Ovary (tissue), 9 donors: ENCODE data around the gene SINHCAF. TPM values are rescaled to one million over a fixed set of nuclear protein-coding genes. Genes with fewer than 3 reads are reported as not detected.

Experiments used
- DNase-seq, 5 donors: peaks; one replicate each; pipeline ENCODE4 v3.0.0-alpha.2; 2019 to 2020
- H3K27ac ChIP-seq, 2 donors: fragments of 200-600 bp; one replicate each; pipeline versions ENCODE4 v1.5.1 to v1.8.0; 2019 to 2022
- H3K27me3 ChIP-seq: fragments of 200-600 bp; one replicate; pipeline ENCODE4 v1.8.0; 2022
- H3K36me3 ChIP-seq: fragments of 200-600 bp; sonication (generic); one replicate; pipeline ENCODE4 v1.5.1; 2019
- H3K4me1 ChIP-seq: one replicate; pipeline ENCODE4 v1.8.1; 2013; ENCODE audit warnings: mild to moderate bottlenecking, moderate library complexity; ENCODE audit not compliant: insufficient read depth
- H3K4me3 ChIP-seq: fragments of 200-600 bp; sonication (generic); one replicate; pipeline ENCODE4 v1.5.1; 2017
- H3K9me3 ChIP-seq, 2 donors: fragments of 200-600 bp in 1 of 2; sonication (generic) in 1 of 2; one replicate each; pipeline versions ENCODE4 v1.5.1 to v1.8.1; 2013 to 2019; ENCODE audit warnings: mild to moderate bottlenecking in 1 of 2, moderate library complexity in 1 of 2
- EP300 ChIP-seq: sonication (generic); formaldehyde crosslinking; IDR thresholded peaks from one replicate; pipeline ENCODE4 v1.6.1; 2017; ENCODE audit warnings: antibody characterized with exemption
- POLR2A ChIP-seq: fragments of 450-650 bp; IDR thresholded peaks from one replicate; pipeline ENCODE4 v1.6.1; 2017; ENCODE audit warnings: antibody characterized with exemption, mild to moderate bottlenecking, moderate library complexity
- WGBS, 3 donors: extraction: QIAGEN DNeasy Blood & Tissue Kit in 1 of 3; methylation state at CpG; one replicate each; pipeline versions ENCODE4 v1.1.5 to v1.1.7; 2013 to 2017; 5-methylcytosine and 5-hydroxymethylcytosine counted together
- intact Hi-C, 4 donors: fragments of 100-400 bp; cut with DNase I; formaldehyde crosslinking; loops; one replicate each; pipeline versions ENCODE4 v1.11.0 to v1.15.1; 2022 to 2023
- polyA plus RNA-seq, 2 donors: library from polyadenylated mRNA; stranded (reverse); fragments of 200-250 nt in 1 of 2; fragments of 350-450 nt in 1 of 2; fragmentation: Illumina TruSeq in 1 of 2; extraction: RNeasy Lipid Tissue Mini Kit (QIAGEN cat#74804) in 1 of 2; gene quantifications; one replicate each; pipeline ENCODE4 v1.2.3, GENCODE V29; 2013 to 2014
- total RNA-seq, 7 donors: library from RNA; depleted of rRNA in 2 of 7; stranded (reverse); fragments of >200 nt in 2 of 7; fragmentation: NEBNext Ultra II Directional in 3 of 7; extraction: Animal tissue kit (Norgen Biotek cat#: 25700) in 3 of 7; gene quantifications; one replicate each; pipeline versions ENCODE4 v1.1.0 to v1.2.4, GENCODE V29; 2016 to 2023
- TF ChIP-seq, protein P1 (sequence below), 3 donors: fragments of 450-650 bp in 2 of 3; fragments of 200-600 bp in 1 of 3; IDR thresholded peaks; one replicate each; pipeline versions ENCODE4 v1.5.1 to v1.8.0; 2016 to 2022; ENCODE audit warnings: antibody characterized with exemption in 3 of 3, mild to moderate bottlenecking in 1 of 3
- donor health status: DM: no; HTN: no; CAD: no; lungs with moderate emphysema.
- donor health status: DM: no; HTN: no; CAD: no.
- donor health status: Bipolar disorder and iron deficiency.
- donor health status: DM: yes; HTN: yes; CAD: no.
- donor health status: DM: no; HTN: no; CAD: no.
- donor health status: DM: yes; HTN: yes; CAD: no.

Gene SINHCAF
- total and polyA plus RNA-seq, 9 donors, result 40.7 to 86.0 (median 59.0) TPM

GRCh38 chr12:31279390-31279924 lies 46.5 kb downstream of the SINHCAF start:
- intact Hi-C loops, result loop anchor here in 1 of 4 donors (10.0 kb wide), 1 partner anchor 425 kb away; no protein-coding TSS in a partner anchor
- 95 to 96% (median 95%) methylated on average over 8 of the region's 8 CpGs for WGBS, 3 donors
- Histone ChIP-seq H3K27ac (no peak overlapping the region), H3K4me3 (no peak overlapping the region), H3K9me3 (no peaks in the 10 kb centered on the region), H3K27me3 (no peaks in the 10 kb centered on the region), H3K4me1 (no peaks in the 10 kb centered on the region), H3K36me3 (no peaks in the 10 kb centered on the region)
- TF ChIP-seq POLR2A (no peak), EP300 (no peak)
- TF ChIP-seq, protein P1, sequence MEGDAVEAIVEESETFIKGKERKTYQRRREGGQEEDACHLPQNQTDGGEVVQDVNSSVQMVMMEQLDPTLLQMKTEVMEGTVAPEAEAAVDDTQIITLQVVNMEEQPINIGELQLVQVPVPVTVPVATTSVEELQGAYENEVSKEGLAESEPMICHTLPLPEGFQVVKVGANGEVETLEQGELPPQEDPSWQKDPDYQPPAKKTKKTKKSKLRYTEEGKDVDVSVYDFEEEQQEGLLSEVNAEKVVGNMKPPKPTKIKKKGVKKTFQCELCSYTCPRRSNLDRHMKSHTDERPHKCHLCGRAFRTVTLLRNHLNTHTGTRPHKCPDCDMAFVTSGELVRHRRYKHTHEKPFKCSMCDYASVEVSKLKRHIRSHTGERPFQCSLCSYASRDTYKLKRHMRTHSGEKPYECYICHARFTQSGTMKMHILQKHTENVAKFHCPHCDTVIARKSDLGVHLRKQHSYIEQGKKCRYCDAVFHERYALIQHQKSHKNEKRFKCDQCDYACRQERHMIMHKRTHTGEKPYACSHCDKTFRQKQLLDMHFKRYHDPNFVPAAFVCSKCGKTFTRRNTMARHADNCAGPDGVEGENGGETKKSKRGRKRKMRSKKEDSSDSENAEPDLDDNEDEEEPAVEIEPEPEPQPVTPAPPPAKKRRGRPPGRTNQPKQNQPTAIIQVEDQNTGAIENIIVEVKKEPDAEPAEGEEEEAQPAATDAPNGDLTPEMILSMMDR (IDR thresholded peaks at IDR 0.05), result no peak
- DNase-seq, result no peak

DNA sequence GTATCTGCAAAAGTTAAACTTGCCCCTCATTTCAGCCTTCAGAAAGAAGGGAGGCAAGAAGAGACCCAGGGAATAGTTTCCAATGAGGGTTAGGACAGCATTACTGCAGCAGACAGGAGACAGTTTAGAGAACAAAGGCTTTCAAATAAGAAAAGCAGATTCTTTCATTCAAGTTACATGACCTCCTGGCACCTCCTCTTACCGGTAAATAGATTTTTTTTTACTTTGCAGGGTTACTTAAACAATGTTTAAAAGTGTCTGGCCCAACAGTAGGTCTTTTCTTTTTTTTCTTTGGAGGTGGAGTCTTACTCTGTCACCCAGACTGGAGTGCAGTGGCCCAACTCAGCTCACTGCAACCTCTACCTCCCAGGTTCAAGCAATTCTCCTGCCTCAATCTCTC lies 47.1 kb downstream of the SINHCAF start:
- no peak for DNase-seq
- no peaks in the 10 kb centered on the region for H3K27me3 ChIP-seq
- WGBS, 3 donors, result 24 to 44% (median 25%) methylated on average over 1 of the region's 1 CpG
- no peaks in the 10 kb centered on the region for H3K36me3 ChIP-seq
- H3K9me3 ChIP-seq, result no peaks in the 10 kb centered on the region
- intact Hi-C loops, result loop anchor here in 1 of 4 donors (10.0 kb wide), 1 partner anchor 424 kb away; no protein-coding TSS in a partner anchor
- no peaks in the 10 kb centered on the region for H3K4me1 ChIP-seq
- H3K4me3 ChIP-seq, result no peak overlapping the region
- H3K27ac ChIP-seq, result no peak overlapping the region
- TF ChIP-seq, protein P1 (IDR thresholded peaks at IDR 0.05), result no peak
- TF ChIP-seq EP300 (no peak), POLR2A (no peak)

DNA sequence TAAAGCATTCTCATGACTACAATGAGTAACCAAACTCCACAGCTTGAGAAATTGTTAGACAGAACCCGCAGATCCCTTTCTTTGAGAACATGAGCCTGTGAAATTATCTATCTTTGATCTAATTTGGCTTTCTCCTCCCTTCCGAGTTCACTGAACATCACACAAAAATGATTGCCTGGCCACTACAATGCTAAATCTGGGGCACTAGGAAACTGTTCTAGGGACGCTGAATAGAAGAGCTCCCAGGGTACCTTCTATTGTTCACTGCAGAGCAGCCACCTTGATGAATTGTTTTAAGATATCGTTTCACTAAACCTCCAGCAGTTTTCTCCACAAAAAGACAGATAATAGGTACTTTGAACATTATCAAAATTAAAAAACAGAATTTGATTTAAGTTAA lies 47.5 kb downstream of the SINHCAF start:
- no peak for DNase-seq
- no peak overlapping the region for H3K27ac ChIP-seq
- H3K27me3 ChIP-seq, result no peaks in the 10 kb centered on the region
- no peaks in the 10 kb centered on the region for H3K36me3 ChIP-seq
- WGBS, 3 donors, result 83 to 88% (median 83%) methylated on average over 4 of the region's 4 CpGs
- TF ChIP-seq, protein P1 (IDR thresholded peaks at IDR 0.05), result no peak
- no peak for TF ChIP-seq EP300
- TF ChIP-seq POLR2A, result no peak
- H3K4me3 ChIP-seq, result no peak overlapping the region
- intact Hi-C loops, result loop anchor here in 1 of 4 donors (10.0 kb wide), 1 partner anchor 424 kb away; no protein-coding TSS in a partner anchor
- H3K4me1 ChIP-seq, result no peaks in the 10 kb centered on the region
- no peaks in the 10 kb centered on the region for H3K9me3 ChIP-seq

DNA sequence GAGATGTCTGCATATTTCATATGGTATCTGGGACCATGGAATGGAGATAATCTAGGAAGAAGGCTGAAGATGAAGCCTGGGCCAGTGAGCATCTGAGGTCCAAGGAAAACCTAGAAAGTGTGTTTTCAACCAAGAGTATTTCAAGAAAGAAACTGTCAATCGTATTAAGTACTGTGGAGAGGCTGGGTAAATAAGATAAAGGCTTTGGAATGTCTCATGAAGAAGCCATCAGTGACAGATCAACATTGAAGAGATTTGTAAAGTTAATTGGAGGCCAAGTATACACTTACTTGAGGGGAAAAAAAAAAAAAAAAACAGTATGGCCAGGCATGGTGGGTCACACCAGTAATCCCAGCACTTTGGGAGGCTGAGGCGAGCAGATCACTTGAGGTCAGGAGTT lies 48.9 kb downstream of the SINHCAF start:
- intact Hi-C loops, result loop anchor here in 1 of 4 donors (10.0 kb wide), 1 partner anchor 422 kb away; no protein-coding TSS in a partner anchor
- TF ChIP-seq, protein P1 (IDR thresholded peaks at IDR 0.05), result no peak
- TF ChIP-seq EP300 (no peak), POLR2A (no peak)
- Histone ChIP-seq H3K4me3 (no peak overlapping the region), H3K9me3 (no peaks in the 10 kb centered on the region), H3K27me3 (no peaks in the 10 kb centered on the region), H3K27ac (no peak overlapping the region), H3K36me3 (no peaks in the 10 kb centered on the region), H3K4me1 (no peaks in the 10 kb centered on the region)
- DNase-seq, result no peak
- WGBS, 3 donors, result 95 to 98% (median 96%) methylated on average over 2 of the region's 2 CpGs
